Mesangial cell (primary cell): ENCODE measurements around the gene SAAL1. TPM values are rescaled to one million over a fixed set of nuclear protein-coding genes. Genes with fewer than 3 reads are reported as not detected.

Experiments used
- total RNA-seq: library from RNA; depleted of rRNA; stranded (reverse); fragments of >200 nt; gene quantifications from 2 replicates; pipeline ENCODE4 v1.2.3, GENCODE V29; 2015

Gene SAAL1, protein sequence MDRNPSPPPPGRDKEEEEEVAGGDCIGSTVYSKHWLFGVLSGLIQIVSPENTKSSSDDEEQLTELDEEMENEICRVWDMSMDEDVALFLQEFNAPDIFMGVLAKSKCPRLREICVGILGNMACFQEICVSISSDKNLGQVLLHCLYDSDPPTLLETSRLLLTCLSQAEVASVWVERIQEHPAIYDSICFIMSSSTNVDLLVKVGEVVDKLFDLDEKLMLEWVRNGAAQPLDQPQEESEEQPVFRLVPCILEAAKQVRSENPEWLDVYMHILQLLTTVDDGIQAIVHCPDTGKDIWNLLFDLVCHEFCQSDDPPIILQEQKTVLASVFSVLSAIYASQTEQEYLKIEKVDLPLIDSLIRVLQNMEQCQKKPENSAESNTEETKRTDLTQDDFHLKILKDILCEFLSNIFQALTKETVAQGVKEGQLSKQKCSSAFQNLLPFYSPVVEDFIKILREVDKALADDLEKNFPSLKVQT
- total RNA-seq, result 10.8 and 21.3 TPM in 2 replicates

GRCh38 chr11:18105802-18106574, at the start of gene SAAL1:
Gene SAAL1 (minus strand): TSS chr11:18106082. CDS start chr11:18106041, 41 bp downstream.

DNA sequence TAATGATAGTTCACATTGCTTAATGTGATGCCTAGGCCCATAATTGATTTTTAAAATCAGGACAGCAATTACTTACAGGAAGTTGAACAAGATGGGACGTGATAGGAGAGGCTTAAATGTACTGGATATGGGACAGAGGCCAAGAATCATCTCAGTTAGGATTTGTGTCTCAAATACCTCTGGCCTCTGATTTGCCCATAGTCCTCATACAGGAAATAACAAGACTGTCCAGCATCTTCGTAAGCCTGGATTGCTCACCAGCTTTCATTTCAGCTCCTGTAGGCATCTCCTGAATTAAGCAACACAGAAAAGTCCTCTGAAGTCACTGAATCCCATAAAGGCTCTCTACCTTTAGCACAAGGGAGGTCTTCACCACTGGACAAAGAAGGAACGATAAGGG, 26.5 kb upstream of the SAAL1 start, which contains the start of gene MRGPRX3:
Gene MRGPRX3, plus strand, starts transcription at position 231 of the 400 bp plus-strand sequence. CDS start 4,632 bp downstream, outside the sequence.

GRCh38 chr11:18046116-18046777, 59.6 kb downstream of the SAAL1 start, which contains the start of gene TPH1:
Gene TPH1 (minus strand): TSS chr11:18046269. CDS start chr11:18040762, 5,507 bp downstream.

Other genes with a start within 250 kb of the SAAL1 start
- gene SERGEF, start 93.0 kb downstream of the SAAL1 start, total RNA-seq, result 17.4 and 27.8 TPM in 2 replicates
- under 0.01 TPM in 1 of 2 replicates, not detected in the other for gene TPH1, start 59.8 kb downstream of the SAAL1 start, total RNA-seq
- gene MRGPRX3, start 26.5 kb upstream of the SAAL1 start, total RNA-seq, result not detected in 2 replicates
- not detected in 2 replicates for gene MRGPRX4, start 66.8 kb upstream of the SAAL1 start, total RNA-seq
- 0.33 TPM in 1 of 2 replicates, not detected in the other for gene SAA4, start 130.7 kb upstream of the SAAL1 start, total RNA-seq
- gene SAA2, start 142.6 kb upstream of the SAAL1 start, total RNA-seq, result 0.81 TPM in 1 of 2 replicates, not detected in the other
- 0.51 TPM in 1 of 2 replicates, not detected in the other for gene SAA1, start 160.2 kb upstream of the SAAL1 start, total RNA-seq
- gene HPS5, start 216.1 kb upstream of the SAAL1 start, total RNA-seq, result 8.5 and 8.8 TPM in 2 replicates
- gene GTF2H1, start 216.5 kb upstream of the SAAL1 start, total RNA-seq, result 29.8 and 33.6 TPM in 2 replicates